Activated naive CD8-positive, alpha-beta T cell treated with anti-CD3 and anti-CD28 coated beads, Interleukin-2, amount 50 U/mL, for 24 hours (primary cell): ENCODE results near the gene ARHGEF17.
"Not testable (repeated sequence)": the region's sequence is repeated elsewhere in the genome, so short reads cannot be mapped to it uniquely, and the experiment has no call there.

Source experiments
- ATAC-seq: fragments of 150-1000 bp; cut with Tn5 transposase; one replicate; pipeline ENCODE4 v1.10.0; 2021
- DNase-seq: peaks from one replicate; pipeline ENCODE4 v3.0.0; 2021
- H3K27ac Mint-ChIP-seq: one replicate; pipeline ENCODE4 v1.8.0; 2021; ENCODE audit warnings: mild to moderate bottlenecking, mixed read lengths
- H3K27me3 Mint-ChIP-seq: one replicate; pipeline ENCODE4 v1.8.0; 2021; ENCODE audit warnings: mixed read lengths
- H3K36me3 Mint-ChIP-seq: one replicate; pipeline ENCODE4 v1.8.0; 2021; ENCODE audit warnings: low read depth, mixed read lengths
- H3K4me1 Mint-ChIP-seq: one replicate; pipeline ENCODE4 v1.8.0; 2021; ENCODE audit warnings: mixed read lengths
- H3K4me3 Mint-ChIP-seq: one replicate; pipeline ENCODE4 v1.8.0; 2021; ENCODE audit warnings: mild to moderate bottlenecking, moderate library complexity, mixed read lengths
- H3K9me3 Mint-ChIP-seq: one replicate; pipeline ENCODE4 v1.8.0; 2021; ENCODE audit warnings: mixed read lengths

ARHGEF17 gene

DNA sequence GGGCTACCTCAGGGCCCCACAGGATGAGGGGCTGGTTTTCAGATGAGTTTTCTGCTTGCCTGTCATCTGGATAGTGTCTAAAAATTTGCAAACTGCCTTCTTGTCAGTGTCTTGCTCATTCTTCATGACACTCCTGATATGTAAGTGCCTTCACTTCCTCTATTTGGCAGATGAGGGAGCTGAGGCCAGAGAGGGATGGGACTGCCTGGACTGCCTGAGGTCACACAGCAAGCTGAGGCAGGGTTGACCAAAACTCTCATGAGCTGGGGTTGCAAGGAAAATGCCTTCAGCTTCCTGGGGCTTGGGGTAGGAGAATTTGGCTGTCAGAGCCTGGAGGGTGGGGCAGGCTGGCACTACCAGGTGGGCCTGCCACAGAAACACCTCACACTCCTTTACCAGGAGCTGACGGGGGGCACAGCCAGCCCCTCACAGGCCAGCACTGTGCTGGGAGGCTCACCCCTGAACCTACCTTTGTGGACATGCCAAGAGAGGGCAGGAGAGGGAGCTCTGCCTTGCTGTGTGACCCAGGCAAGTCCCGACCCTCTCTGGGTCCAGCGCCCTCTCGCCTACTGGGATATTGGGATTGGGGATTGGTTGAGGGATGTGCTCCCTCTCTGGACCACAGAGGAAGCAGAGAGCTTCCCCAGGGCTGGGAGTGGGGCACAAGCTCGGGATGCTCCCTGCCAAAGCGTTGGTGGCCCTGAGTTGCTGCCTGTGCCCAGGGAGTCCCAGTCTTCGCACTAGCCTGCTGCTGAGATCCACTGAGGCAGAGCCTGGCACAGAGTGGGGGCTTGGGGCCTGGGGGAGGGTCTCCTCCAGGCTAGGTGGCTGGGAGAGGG, 37.8 kb upstream of the ARHGEF17 start:
- Mint-ChIP-seq H3K9me3 (no peaks in the 10 kb centered on the region), H3K27me3 (peaks cover 5% of the 10 kb centered on the region), H3K4me1 (no peaks in the 10 kb centered on the region), H3K36me3 (no peaks in the 10 kb centered on the region), H3K27ac (no peak overlapping the region), H3K4me3 (no peak overlapping the region)
- DNase-seq (no peak), ATAC-seq (no peak)

DNA sequence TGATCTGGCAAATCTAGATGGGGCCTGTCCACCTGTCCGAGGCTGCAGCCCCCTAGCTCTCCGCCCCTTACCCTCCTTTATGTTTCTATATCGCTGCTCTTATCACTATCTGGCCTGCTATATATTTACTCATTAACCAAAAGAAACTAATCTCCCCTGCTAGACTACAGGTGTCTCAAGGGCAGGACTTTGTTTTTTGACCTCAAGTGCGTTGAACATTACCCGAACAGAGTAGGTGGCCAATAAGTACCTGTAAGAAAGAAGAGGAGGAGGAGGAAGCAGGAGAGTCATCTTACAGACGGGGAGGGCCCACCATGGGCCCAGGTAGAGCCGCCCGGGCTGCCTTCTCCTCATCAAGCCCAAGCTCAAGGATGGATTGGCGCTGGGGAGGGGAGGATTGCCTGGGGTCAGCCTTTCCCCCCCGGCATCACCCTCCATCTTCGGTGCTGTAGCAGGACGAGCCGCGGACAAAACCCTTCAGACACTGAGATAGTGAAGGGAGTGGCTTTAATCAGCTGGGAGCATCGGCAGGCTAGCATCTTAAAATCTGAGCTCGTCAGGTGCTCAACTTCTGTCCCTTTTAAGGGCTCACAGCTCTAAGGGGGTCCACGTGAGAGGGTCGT, 37.1 kb upstream of the ARHGEF17 start:
- DNase-seq (no peak), ATAC-seq (no peak)
- Mint-ChIP-seq H3K27me3 (no peaks in the 10 kb centered on the region), H3K4me3 (no peak overlapping the region), H3K4me1 (no peaks in the 10 kb centered on the region), H3K36me3 (no peaks in the 10 kb centered on the region), H3K27ac (no peak overlapping the region), H3K9me3 (no peaks in the 10 kb centered on the region)

DNA sequence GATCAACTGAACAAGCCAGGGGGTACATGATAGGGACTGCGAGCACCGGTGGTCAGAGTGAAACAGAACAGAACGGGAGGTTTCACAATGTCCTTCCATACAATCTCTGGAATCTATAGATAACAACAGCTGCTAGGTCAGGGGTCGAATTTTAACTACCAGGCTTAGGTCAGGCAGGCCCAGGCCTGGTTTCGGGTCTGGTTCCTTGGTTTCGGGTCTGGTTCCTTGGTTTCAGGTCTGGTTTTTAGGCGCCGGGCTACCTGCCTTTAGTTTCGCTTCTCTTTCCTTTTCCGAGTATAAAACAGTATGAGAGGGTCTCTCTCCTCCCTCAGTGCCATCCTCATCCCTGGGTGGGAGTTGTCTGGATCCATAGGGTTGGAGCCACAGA, 36.6 kb upstream of the ARHGEF17 start:
- H3K27me3 Mint-ChIP-seq, H3K27ac Mint-ChIP-seq, H3K4me1 Mint-ChIP-seq, H3K36me3 Mint-ChIP-seq, H3K9me3 Mint-ChIP-seq, H3K4me3 Mint-ChIP-seq, DNase-seq, ATAC-seq: not testable (repeated sequence)

DNA sequence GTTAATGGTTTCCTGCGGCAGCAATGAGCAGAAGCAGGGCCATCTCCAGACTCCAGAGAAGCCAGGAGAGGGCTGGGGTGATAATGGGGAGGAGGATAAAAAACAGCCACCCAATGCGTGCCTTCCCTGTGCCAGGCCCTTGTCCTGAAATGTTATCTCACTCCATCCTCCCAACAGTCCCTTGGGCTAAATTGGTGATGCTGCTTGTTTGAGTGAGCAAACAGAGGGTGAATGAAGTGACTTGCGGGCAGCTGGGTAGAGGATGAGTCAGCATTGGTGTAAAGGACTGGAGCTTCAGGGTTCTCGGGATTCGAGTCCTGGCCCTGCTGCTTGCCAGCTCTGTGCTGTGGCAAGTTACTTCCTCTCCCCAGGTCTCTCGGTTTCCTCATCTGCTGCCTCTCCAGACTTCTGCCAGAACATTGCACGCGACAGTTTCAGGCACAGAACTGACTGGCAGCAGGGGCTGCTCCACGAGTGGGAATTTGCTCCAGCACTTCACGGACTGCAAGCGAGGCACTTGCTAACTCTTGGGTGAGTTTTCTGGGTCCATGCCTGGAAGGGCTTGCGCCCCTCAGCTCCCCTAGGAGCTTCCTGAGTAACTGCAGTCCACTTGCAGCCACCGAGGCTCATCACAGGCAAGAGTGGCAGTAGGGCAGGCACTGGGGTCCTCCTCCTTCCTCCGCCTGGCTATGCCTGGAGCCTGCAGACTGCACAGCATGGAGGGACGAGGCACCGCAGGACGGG, 36.0 kb upstream of the ARHGEF17 start, which contains the start of gene P2RY6:
Gene P2RY6, plus strand, starts transcription at position 403 of the 744 bp plus-strand sequence. CDS start 24,181 bp downstream, outside the sequence.
- ATAC-seq, result no peak
- H3K4me3 Mint-ChIP-seq, result no peak within 1 kb of the TSS
- DNase-seq, result no peak
- no peaks in the 10 kb centered on the region for H3K36me3 Mint-ChIP-seq
- H3K27me3 Mint-ChIP-seq, result no peaks in the 10 kb centered on the region
- H3K4me1 Mint-ChIP-seq, result no peaks in the 10 kb centered on the region
- no peaks in the 10 kb centered on the region for H3K9me3 Mint-ChIP-seq
- no peak within 1 kb of the TSS for H3K27ac Mint-ChIP-seq

DNA sequence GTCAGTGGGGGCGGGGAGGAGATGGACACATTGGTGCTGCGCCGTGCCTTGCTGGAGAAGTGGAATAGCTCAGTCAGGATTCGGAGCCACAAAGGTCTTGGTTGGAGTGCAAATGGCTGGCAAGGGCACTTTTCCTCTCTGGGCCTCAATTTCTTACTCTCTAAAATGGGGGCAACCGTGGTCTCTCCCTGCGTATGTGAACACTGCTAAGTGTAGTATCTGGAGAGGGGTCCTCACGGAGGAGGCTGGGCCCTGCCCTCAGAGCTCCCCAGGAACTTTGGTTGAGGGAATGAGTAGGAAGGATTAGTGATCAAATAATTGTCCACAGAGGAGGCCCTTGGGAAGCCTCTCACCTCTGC, 35.4 kb upstream of the ARHGEF17 start:
- no peak overlapping the region for H3K4me3 Mint-ChIP-seq

DNA sequence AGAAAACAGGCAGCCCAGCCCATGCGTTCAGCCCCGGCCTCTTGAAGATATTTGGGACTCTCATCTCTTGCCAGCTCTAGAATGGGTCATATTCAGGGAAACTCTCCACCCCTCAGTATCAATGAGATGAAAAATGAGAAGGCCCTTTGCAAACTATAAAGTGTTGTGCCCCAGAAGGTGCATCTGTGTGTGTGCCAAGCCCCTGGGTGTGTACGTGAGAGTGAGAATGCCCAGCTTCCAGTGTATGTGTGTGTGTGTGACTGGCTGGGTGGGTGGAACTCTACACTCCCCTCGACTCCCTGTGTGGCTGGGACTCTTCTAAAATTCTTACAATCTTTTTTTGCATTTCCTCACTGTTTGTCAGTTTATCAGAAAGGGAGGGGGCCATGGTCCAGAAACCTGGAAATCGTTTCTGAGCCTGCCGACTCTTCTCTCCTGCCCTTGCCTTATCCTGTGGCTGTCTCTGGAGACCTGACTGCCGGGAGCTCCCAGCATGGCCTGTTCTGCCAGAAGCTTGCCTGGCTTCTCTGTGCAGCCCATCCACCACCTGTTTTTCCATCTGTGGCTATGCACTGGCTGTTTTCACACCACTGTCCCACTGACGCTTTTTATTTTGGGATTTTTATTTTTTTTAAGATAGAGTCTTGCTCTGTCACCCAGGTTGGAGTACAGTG, 34.7 kb upstream of the ARHGEF17 start:
- Mint-ChIP-seq H3K27me3 (no peaks in the 10 kb centered on the region), H3K27ac (no peak overlapping the region), H3K4me3 (no peak overlapping the region), H3K36me3 (no peaks in the 10 kb centered on the region), H3K9me3 (no peaks in the 10 kb centered on the region), H3K4me1 (no peaks in the 10 kb centered on the region)
- no peak for DNase-seq
- ATAC-seq, result no peak

More for the DNA sequence above, 35.4 kb upstream of the ARHGEF17 start:
- no peak for DNase-seq
- H3K4me1 Mint-ChIP-seq, result no peaks in the 10 kb centered on the region
- no peaks in the 10 kb centered on the region for H3K9me3 Mint-ChIP-seq
- ATAC-seq, result no peak
- no peaks in the 10 kb centered on the region for H3K27me3 Mint-ChIP-seq
- no peak overlapping the region for H3K27ac Mint-ChIP-seq
- H3K36me3 Mint-ChIP-seq, result no peaks in the 10 kb centered on the region

DNA sequence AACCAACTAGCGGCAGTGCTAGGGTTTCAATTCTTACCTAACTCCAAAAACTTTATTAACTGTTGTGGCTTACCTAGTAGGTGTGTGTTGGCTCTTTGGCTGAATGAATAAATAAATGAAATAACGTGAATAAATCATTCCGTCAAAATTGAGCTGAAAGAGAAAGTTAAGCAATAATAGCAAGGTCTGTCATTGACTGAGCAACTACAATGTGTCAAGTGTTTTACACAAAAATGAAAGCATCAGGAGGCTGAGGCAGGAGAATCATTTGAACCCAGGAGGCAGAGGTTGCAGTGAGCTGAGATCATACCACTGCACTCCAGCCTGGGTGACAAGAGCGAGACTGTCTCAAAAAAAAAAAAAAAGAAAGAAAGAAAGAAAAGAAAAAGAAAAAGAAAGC, 33.9 kb upstream of the ARHGEF17 start:
- not testable (repeated sequence) for H3K4me1 Mint-ChIP-seq, H3K4me3 Mint-ChIP-seq, H3K36me3 Mint-ChIP-seq, ATAC-seq, H3K27ac Mint-ChIP-seq, H3K27me3 Mint-ChIP-seq, H3K9me3 Mint-ChIP-seq, DNase-seq

DNA sequence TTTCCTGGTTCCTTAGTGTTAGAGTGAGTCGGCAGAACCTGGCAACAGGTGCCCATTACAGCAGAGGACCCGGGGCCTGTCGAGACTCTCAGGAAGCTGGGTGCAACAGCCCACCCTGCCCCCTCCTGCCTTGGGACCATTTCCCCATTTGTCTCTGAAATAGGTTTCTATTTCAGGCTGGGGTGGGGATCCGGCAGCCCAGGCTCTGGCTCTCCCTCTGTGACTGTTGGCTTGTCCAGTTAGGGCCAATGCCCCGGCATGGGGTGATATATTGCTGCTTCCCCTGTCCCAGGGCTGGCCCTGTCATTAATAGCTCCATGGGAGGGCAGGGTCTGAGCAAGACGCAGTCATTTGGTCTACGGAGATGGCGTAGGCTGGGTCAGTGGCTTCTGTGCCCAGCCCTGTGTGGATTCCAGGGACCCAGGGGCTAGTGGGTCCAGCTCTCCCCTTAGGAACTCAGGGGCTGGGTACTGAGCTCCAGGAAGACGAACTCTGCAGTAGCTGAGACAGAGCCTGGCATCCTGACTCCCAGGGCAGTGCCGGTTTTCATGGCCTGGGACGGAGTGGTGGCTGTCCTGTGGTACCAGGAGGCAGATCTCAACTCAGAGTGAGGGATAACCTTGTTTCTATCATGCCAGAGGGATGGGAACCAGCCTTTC, 33.2 kb upstream of the ARHGEF17 start:
- Mint-ChIP-seq H3K4me1 (no peaks in the 10 kb centered on the region), H3K4me3 (no peak overlapping the region), H3K9me3 (no peaks in the 10 kb centered on the region), H3K27me3 (no peaks in the 10 kb centered on the region), H3K27ac (no peak overlapping the region), H3K36me3 (no peaks in the 10 kb centered on the region)
- DNase-seq (no peak), ATAC-seq (no peak)

DNA sequence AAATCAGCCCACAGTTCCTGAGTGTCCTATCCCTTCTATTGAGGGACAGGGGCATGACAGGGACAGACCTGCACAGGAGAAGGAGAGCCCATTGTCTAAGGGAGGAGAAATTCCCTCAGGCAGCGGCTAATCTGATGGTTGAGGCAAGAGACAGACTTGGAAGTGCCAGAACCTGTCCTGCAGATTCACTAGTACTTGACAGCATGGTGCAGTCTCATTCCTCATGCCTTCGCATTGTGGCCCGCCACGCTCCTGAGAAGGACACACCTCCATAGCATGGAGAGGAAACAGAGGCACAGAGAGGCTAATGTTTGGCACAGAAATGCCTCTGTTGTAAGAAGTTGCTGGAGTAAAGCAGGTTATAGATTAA, 32.7 kb upstream of the ARHGEF17 start:
- H3K4me1 Mint-ChIP-seq, result no peaks in the 10 kb centered on the region
- no peaks in the 10 kb centered on the region for H3K36me3 Mint-ChIP-seq
- no peak overlapping the region for H3K27ac Mint-ChIP-seq
- no peaks in the 10 kb centered on the region for H3K27me3 Mint-ChIP-seq
- H3K4me3 Mint-ChIP-seq, result no peak overlapping the region
- DNase-seq (no peak), ATAC-seq (no peak)
- H3K9me3 Mint-ChIP-seq, result no peaks in the 10 kb centered on the region

DNA sequence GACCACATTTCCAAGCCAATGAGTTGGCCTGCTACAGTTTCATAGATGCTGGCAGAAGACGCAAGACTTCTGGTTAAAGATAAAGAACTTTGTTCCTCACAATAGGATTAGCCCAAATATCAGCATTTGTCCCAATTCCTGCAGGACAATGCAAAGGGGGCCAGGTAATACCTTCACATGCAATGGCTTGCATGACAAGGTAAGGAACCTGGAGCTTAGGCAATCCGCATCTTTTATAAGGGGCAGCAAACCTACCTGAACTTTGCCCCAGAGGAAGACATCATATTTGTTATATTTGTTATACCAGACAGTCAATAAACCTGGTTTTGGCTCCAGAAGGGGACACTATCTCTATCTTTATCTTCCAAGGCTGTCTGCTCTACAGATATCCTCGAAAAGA, 30.6 kb upstream of the ARHGEF17 start:
- H3K9me3 Mint-ChIP-seq, result no peaks in the 10 kb centered on the region
- no peak overlapping the region for H3K4me3 Mint-ChIP-seq
- no peaks in the 10 kb centered on the region for H3K36me3 Mint-ChIP-seq
- no peak for ATAC-seq
- H3K27me3 Mint-ChIP-seq, result no peaks in the 10 kb centered on the region
- DNase-seq, result no peak
- H3K4me1 Mint-ChIP-seq, result no peaks in the 10 kb centered on the region
- no peak overlapping the region for H3K27ac Mint-ChIP-seq

DNA sequence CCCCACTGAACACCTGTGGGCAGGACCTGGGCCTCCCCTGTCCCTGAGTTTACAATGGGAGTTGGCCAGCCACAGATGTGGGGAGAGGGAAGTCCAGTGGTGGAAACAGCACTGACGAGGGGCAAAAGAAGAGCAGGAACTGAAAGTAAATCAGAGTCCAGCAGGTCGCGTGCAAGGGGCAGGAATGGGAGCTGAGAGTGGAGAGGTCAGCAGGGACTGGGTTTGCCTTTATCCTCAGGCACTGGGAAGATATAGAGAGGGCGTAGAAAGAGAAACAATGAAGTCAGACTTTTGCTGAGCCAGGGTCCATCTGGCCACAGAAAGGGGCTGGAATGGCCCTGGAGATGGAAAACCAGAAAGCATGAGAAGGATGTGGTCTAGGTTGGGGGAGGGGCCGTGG, 27.4 kb upstream of the ARHGEF17 start:
- Mint-ChIP-seq H3K27ac (no peak overlapping the region), H3K4me1 (no peaks in the 10 kb centered on the region), H3K9me3 (no peaks in the 10 kb centered on the region), H3K27me3 (no peaks in the 10 kb centered on the region), H3K36me3 (no peaks in the 10 kb centered on the region), H3K4me3 (no peak overlapping the region)
- ATAC-seq (no peak), DNase-seq (no peak)

DNA sequence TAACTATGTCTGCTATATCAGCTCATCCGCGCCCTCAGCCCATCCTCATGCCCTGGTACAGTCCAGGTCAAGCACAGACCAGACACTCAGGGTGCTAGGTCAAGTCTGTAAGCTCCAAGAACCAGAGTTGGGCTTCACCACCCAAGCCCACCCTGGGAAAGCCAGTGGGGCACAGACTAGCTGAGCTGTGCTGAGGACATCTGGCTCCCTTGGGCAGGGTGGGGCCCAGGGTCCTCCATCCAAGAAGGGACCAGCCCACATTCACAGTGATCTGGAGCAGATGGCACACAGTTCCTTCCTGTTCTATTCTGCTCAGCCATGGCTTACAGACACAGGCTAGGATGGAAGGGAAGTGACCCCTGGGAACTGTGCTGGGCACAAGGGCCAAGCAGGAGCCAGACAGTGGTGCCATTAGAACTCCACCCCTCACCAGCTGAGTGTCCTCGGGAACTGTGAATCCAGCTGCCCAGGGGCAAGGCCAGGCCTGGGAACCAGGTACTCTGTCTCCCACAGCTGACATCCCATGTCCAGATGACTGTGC, 26.8 kb upstream of the ARHGEF17 start:
- no peak for DNase-seq
- H3K27ac Mint-ChIP-seq, result no peak overlapping the region
- no peaks in the 10 kb centered on the region for H3K36me3 Mint-ChIP-seq
- H3K9me3 Mint-ChIP-seq, result no peaks in the 10 kb centered on the region
- no peaks in the 10 kb centered on the region for H3K4me1 Mint-ChIP-seq
- no peak for ATAC-seq
- H3K4me3 Mint-ChIP-seq, result no peak overlapping the region
- no peaks in the 10 kb centered on the region for H3K27me3 Mint-ChIP-seq

DNA sequence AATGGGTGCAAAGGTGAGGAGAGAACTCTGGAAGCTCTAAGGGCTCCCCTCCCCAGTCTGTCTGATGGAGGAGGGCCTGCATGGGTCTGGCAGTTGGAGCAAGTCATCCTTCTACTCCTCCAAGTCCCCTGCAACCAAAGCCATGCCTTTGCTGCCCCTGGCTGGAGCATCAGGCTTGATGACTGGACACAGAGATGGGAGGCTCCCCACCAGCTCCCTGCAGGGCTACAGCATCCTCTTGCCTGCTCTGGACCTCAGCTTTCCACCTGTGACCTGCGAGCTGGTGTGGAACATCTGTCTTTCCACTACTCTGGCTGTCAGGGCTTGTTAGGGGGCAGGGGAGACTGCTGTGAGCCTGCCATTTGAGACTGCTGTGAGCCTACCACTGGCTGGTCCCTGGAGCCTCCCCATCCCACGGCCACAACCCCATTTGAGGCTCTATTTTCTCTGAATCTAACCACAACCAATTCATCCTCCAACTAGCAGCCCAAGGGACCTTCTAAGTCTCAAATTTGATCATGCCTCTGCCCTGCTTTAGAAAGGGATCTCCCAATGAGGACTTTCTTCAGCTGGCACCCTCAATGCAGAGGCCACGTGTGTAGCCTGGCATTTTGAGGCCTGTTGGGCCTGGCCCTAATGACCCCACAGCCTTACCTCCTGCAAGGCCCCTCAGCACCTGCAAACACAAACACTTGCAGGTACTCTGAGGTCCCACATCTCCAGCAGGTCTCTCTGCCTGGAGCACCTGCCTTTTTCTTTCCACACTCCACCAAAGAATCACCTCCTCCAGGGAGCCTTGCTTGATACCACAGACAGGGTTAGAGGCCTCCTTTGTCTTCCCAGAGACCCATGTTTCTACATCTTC, 26.0 kb upstream of the ARHGEF17 start:
- Mint-ChIP-seq H3K4me3 (no peak overlapping the region), H3K27me3 (no peaks in the 10 kb centered on the region), H3K4me1 (no peaks in the 10 kb centered on the region), H3K9me3 (no peaks in the 10 kb centered on the region), H3K27ac (no peak overlapping the region), H3K36me3 (no peaks in the 10 kb centered on the region)
- peak; percentile 14 for ATAC-seq
- no peak for DNase-seq
